RWPE2 (cell line): Measurements from ENCODE around the gene B3GLCT.

Source experiments
- ATAC-seq: fragments of 200-7000 bp; cut with Tn5 transposase; 3 replicates; pipeline ENCODE4 v1.9.1; 2021; ENCODE audit warnings: low read depth
- DNase-seq: peaks from one replicate; pipeline ENCODE4 v3.0.0-alpha.2; 2020; ENCODE audit warnings: low spot score
- H3K27ac ChIP-seq: fragments of 450-650 bp; 2 replicates; pipeline ENCODE4 v1.5.1; 2017; ENCODE audit warnings: mild to moderate bottlenecking; ENCODE audit not compliant: poor library complexity, severe bottlenecking
- H3K27me3 ChIP-seq: fragments of 250-450 bp; sonication (Bioruptor Pico); 2 replicates; pipeline ENCODE4 v1.5.1; 2021; ENCODE audit warnings: mild to moderate bottlenecking, moderate library complexity; ENCODE audit not compliant: insufficient read depth, poor library complexity, severe bottlenecking
- H3K36me3 ChIP-seq: fragments of 250-450 bp; sonication (Bioruptor Pico); 2 replicates; pipeline ENCODE4 v1.5.1; 2020; ENCODE audit warnings: low read depth, mild to moderate bottlenecking, moderate library complexity
- H3K4me1 ChIP-seq: fragments of 250-450 bp; sonication (Bioruptor Pico); 2 replicates; pipeline ENCODE4 v1.5.1; 2021; ENCODE audit warnings: mild to moderate bottlenecking, moderate library complexity; ENCODE audit not compliant: insufficient read depth, poor library complexity, severe bottlenecking
- H3K4me3 ChIP-seq: fragments of 250-450 bp; sonication (Bioruptor Pico); 2 replicates; pipeline ENCODE4 v1.5.1; 2021; ENCODE audit warnings: mild to moderate bottlenecking, moderate library complexity; ENCODE audit not compliant: severe bottlenecking
- H3K9me3 ChIP-seq: fragments of 250-450 bp; sonication (Bioruptor Pico); 2 replicates; pipeline ENCODE4 v1.5.1; 2021; ENCODE audit warnings: mild to moderate bottlenecking, moderate library complexity; ENCODE audit not compliant: severe bottlenecking
- TF ChIP-seq, protein P1 (sequence below): fragments of 450-650 bp; IDR thresholded peaks from one replicate; pipeline ENCODE4 v1.5.1; 2017; ENCODE audit warnings: mild to moderate bottlenecking, moderate library complexity; ENCODE audit not compliant: poor library complexity, severe bottlenecking

B3GLCT gene

DNA sequence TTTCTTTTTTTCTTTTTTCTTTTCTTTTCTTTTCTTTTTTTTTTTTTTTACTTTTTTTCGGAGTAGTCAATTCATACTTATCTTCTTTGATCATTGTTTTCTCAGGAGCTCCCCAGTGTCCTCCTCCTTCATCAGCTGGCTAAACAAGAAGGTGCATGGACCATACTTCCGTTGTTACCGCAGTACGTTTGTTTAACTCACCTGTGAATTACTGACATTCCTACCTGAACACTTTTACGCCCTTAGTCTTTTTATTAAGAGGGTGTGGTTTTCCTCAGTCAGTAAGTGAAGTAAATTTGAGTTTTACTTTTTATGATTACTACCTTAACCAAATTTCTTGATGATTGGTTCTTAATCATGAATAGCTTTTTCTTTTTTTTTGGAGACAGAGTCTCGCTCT lies 47.1 kb downstream of the B3GLCT start:
- no peaks in the 10 kb centered on the region for H3K27me3 ChIP-seq
- no peak for ATAC-seq
- no peaks in the 10 kb centered on the region for H3K36me3 ChIP-seq
- no peaks in the 10 kb centered on the region for H3K4me1 ChIP-seq
- H3K4me3 ChIP-seq: no peak overlapping the region
- H3K27ac ChIP-seq: no peak overlapping the region
- H3K9me3 ChIP-seq: no peaks in the 10 kb centered on the region
- no peak for DNase-seq
- TF ChIP-seq, protein P1, sequence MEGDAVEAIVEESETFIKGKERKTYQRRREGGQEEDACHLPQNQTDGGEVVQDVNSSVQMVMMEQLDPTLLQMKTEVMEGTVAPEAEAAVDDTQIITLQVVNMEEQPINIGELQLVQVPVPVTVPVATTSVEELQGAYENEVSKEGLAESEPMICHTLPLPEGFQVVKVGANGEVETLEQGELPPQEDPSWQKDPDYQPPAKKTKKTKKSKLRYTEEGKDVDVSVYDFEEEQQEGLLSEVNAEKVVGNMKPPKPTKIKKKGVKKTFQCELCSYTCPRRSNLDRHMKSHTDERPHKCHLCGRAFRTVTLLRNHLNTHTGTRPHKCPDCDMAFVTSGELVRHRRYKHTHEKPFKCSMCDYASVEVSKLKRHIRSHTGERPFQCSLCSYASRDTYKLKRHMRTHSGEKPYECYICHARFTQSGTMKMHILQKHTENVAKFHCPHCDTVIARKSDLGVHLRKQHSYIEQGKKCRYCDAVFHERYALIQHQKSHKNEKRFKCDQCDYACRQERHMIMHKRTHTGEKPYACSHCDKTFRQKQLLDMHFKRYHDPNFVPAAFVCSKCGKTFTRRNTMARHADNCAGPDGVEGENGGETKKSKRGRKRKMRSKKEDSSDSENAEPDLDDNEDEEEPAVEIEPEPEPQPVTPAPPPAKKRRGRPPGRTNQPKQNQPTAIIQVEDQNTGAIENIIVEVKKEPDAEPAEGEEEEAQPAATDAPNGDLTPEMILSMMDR: no peak

DNA sequence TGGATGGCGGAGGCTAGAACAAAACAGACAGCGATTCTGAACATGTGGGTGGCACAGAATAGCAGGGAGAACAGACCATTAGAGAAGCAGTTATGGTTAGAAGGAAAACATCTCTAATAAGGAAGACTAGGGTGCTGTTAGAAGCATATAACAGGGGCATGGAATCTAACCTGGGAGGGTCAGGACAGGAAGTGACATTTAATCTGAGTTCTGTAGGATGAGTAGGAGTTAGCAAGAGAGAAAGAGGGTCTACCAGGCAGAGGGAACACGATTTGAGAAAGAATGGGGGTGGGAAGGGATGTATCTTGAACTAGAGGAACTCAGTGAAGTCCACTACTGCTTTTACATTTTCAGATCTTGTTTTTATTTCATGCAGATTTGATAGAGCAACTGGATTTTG lies 48.6 kb downstream of the B3GLCT start:
- no peaks in the 10 kb centered on the region for H3K4me1 ChIP-seq
- ATAC-seq (no peak), DNase-seq (no peak)
- H3K27me3 ChIP-seq: no peaks in the 10 kb centered on the region
- H3K4me3 ChIP-seq: no peak overlapping the region
- no peaks in the 10 kb centered on the region for H3K36me3 ChIP-seq
- no peaks in the 10 kb centered on the region for H3K9me3 ChIP-seq
- H3K27ac ChIP-seq: no peak overlapping the region
- TF ChIP-seq, protein P1: no peak

DNA sequence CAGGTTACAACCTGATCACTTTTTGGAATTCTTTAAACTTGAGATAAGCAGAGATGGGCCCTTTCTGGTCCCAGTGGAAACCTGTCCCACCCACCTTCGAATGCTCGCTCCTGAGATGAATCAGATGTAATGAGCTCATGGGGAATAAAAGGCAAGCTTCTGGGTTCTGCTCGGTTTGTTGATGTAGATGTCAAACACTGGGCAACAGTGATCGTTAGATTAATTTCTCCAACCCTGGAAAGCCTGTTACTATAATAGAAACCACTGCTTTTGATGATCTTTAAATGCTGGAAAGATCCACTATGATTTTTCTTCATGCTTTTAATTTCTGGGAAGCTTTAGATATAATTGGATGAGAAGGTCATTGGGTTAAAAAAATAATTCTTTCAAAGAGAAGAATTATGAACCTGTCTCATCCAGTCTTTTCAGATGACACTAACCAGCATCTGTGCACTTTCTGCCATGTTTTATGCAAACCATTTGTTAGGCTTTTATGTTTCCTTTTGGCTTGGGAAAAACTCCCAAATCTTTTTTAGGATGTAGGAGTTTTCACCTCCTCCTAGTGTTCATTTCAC lies 49.3 kb downstream of the B3GLCT start:
- DNase-seq: no peak
- ATAC-seq: no peak
- H3K4me1 ChIP-seq: no peaks in the 10 kb centered on the region

DNA sequence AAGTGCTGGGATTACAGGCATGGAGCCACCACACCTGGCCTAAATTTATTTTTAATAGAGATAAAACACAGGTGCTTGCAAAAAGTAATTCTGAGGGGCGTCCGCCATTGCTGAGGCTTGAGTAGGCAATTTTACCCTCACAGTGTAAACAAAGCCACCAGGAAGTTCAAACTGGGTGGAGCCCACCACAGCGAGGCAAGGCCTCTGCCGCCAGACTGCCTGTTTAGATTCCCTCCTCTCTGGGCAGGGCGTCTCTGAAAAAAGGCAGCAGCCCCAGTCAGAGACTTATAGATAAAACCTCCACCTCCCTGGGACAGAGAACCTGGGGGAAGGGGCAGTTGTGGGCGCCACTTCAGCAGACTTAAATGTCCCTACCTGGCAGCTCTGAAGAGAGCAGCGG lies 50.7 kb downstream of the B3GLCT start:
- H3K9me3 ChIP-seq: no peaks in the 10 kb centered on the region
- no peak overlapping the region for H3K27ac ChIP-seq
- no peaks in the 10 kb centered on the region for H3K36me3 ChIP-seq
- no peaks in the 10 kb centered on the region for H3K27me3 ChIP-seq
- DNase-seq (no peak), ATAC-seq (no peak)
- H3K4me3 ChIP-seq: no peak overlapping the region
- H3K4me1 ChIP-seq: no peaks in the 10 kb centered on the region
- TF ChIP-seq, protein P1: no peak

More for the DNA sequence above, 49.3 kb downstream of the B3GLCT start:
- no peaks in the 10 kb centered on the region for H3K36me3 ChIP-seq
- H3K27ac ChIP-seq: no peak overlapping the region
- H3K27me3 ChIP-seq: no peaks in the 10 kb centered on the region
- no peaks in the 10 kb centered on the region for H3K9me3 ChIP-seq
- TF ChIP-seq, protein P1: no peak
- H3K4me3 ChIP-seq: no peak overlapping the region

DNA sequence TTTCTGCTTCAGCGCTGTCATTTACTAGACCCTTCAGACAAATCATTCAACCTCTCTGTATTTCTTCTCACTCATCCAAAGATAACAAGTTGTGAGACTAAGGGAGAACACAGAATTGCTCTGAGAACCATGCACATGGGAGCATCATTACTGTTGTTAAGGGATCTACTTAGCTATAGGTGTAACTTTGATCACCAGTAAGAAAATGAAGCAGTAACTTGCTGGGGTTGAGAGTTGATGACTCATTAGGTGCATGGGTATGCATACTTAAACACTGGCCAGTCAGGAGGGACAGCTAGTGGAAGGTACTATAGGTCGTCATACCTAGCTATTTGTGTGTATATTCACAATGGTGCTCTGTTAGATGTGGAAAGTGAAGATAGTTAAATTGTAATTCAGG lies 61.5 kb downstream of the B3GLCT start:
- ATAC-seq (no peak), DNase-seq (no peak)
- Histone ChIP-seq H3K27me3 (no peaks in the 10 kb centered on the region), H3K9me3 (no peaks in the 10 kb centered on the region), H3K4me3 (no peak overlapping the region), H3K4me1 (no peaks in the 10 kb centered on the region), H3K36me3 (no peaks in the 10 kb centered on the region), H3K27ac (no peak overlapping the region)
- TF ChIP-seq, protein P1: no peak
